Measurements from ENCODE around the gene KSR1. TPM values are rescaled to one million over a fixed set of nuclear protein-coding genes. Genes with fewer than 3 reads are reported as not detected.
A peak's percentile ranks its signal among the peaks of the same experiment; 100 is the strongest.

Gene KSR1
- total and polyA plus RNA-seq, 9 of the 15 experiments (the other 6 are each of a cell fraction or from before 2014, with no cell fraction given), result 1.4 to 51.7 (median 18.4) TPM

- TF ChIP-seq ELF1 (tag; IDR thresholded peaks at IDR 0.05) (0 out of 2 replicates have a peak, but pooled peaks have one; percentile 12), ZKSCAN8 (CRISPR knock-in tag; IDR thresholded peaks at IDR 0.05) (0 out of 2 replicates have a peak, but pooled peaks have one; percentile 30), SIX5 (IDR thresholded peaks at IDR 0.05; ENCODE audit: borderline replicate concordance in 1 of 2, insufficient read depth in 1 of 2, low read depth in 1 of 2, low read length in 2 of 2) (no peak), ZNF589 (CRISPR knock-in tag; IDR thresholded peaks at IDR 0.05; ENCODE audit: low read depth) (0 out of 2 replicates have a peak, but pooled peaks have one; percentile 12), MAZ (CRISPR knock-in tag; conservative IDR thresholded peaks at IDR 0.05 in 1 of 2, IDR thresholded peaks at IDR 0.05 in 1 of 2) (0 out of 4 replicates have a peak, but pooled peaks of 1 of the 2 experiments have one; percentile 1), ESRRB (CRISPR knock-in tag; IDR thresholded peaks at IDR 0.05; ENCODE audit: borderline replicate concordance) (no peak), ZC3H11A (IDR thresholded peaks at IDR 0.05; ENCODE audit: low read depth, low read length) (no peak), ETV1 (tag; conservative IDR thresholded peaks at IDR 0.05; ENCODE audit: low read depth) (peak; percentile 41; the same call in 1 of the 2 replicates), MECOM (CRISPR knock-in tag; IDR thresholded peaks at IDR 0.05) (peak; percentile 34; the same call in 1 of the 2 replicates), L3MBTL2 (IDR thresholded peaks at IDR 0.05) (peak; percentile 40; the same call in 1 of the 2 replicates), ZNF197 (CRISPR knock-in tag; IDR thresholded peaks at IDR 0.05; ENCODE audit: low read depth) (no peak), NFRKB (IDR thresholded peaks at IDR 0.05; ENCODE audit: low read depth) (peak; percentile 14; the same call in 1 of the 2 replicates), ZNF75A (CRISPR knock-in tag; IDR thresholded peaks at IDR 0.05) (0 out of 2 replicates have a peak, but pooled peaks have one; percentile 51), ZBTB12 (CRISPR knock-in tag; IDR thresholded peaks at IDR 0.05) (peak; percentile 38), C11orf30 (IDR thresholded peaks at IDR 0.05; ENCODE audit: low read depth) (peak; percentile 82), RAD51 (IDR thresholded peaks at IDR 0.05; ENCODE audit: borderline replicate concordance, low read depth) (no peak), ZNF316 (IDR thresholded peaks at IDR 0.05) (peak; percentile 89), NFE2 (IDR thresholded peaks at IDR 0.05; ENCODE audit: low read depth) (peak; percentile 50; the same call in 1 of the 2 replicates), ZNF586 (CRISPR knock-in tag; conservative IDR thresholded peaks at IDR 0.05) (no peak)
- TF ChIP-seq, protein P1, sequence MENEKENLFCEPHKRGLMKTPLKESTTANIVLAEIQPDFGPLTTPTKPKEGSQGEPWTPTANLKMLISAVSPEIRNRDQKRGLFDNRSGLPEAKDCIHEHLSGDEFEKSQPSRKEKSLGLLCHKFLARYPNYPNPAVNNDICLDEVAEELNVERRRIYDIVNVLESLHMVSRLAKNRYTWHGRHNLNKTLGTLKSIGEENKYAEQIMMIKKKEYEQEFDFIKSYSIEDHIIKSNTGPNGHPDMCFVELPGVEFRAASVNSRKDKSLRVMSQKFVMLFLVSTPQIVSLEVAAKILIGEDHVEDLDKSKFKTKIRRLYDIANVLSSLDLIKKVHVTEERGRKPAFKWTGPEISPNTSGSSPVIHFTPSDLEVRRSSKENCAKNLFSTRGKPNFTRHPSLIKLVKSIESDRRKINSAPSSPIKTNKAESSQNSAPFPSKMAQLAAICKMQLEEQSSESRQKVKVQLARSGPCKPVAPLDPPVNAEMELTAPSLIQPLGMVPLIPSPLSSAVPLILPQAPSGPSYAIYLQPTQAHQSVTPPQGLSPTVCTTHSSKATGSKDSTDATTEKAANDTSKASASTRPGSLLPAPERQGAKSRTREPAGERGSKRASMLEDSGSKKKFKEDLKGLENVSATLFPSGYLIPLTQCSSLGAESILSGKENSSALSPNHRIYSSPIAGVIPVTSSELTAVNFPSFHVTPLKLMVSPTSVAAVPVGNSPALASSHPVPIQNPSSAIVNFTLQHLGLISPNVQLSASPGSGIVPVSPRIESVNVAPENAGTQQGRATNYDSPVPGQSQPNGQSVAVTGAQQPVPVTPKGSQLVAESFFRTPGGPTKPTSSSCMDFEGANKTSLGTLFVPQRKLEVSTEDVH (IDR thresholded peaks at IDR 0.05; ENCODE audit: low read depth, partially characterized antibody), result no peak
- TF ChIP-seq, protein P2, sequence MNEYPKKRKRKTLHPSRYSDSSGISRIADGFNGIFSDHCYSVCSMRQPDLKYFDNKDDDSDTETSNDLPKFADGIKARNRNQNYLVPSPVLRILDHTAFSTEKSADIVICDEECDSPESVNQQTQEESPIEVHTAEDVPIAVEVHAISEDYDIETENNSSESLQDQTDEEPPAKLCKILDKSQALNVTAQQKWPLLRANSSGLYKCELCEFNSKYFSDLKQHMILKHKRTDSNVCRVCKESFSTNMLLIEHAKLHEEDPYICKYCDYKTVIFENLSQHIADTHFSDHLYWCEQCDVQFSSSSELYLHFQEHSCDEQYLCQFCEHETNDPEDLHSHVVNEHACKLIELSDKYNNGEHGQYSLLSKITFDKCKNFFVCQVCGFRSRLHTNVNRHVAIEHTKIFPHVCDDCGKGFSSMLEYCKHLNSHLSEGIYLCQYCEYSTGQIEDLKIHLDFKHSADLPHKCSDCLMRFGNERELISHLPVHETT (CRISPR knock-in tag; conservative IDR thresholded peaks at IDR 0.05 in 1 of 2, IDR thresholded peaks at IDR 0.05 in 1 of 2), result peak in 1 of 2 experiments; percentile 61; a peak in 1 of 4 replicates
Measured at GRCh38 chr17:27566671-27567562, 110.7 kb downstream of the KSR1 start (continued).
